Activated CD8-positive, alpha-beta memory T cell treated with anti-CD3 and anti-CD28 coated beads, Interleukin-2, amount 50 U/mL, for 24 hours (primary cell): ENCODE results near the gene LOXL1.

Experiments
- DNase-seq: peaks from one replicate; pipeline ENCODE4 v3.0.0-alpha.2; 2020; ENCODE audit errors: extremely low read depth

The LOXL1 gene

GRCh38 chr15:73978896-73979295 is 52.6 kb downstream of the LOXL1 start:
- no peak for DNase-seq

DNA sequence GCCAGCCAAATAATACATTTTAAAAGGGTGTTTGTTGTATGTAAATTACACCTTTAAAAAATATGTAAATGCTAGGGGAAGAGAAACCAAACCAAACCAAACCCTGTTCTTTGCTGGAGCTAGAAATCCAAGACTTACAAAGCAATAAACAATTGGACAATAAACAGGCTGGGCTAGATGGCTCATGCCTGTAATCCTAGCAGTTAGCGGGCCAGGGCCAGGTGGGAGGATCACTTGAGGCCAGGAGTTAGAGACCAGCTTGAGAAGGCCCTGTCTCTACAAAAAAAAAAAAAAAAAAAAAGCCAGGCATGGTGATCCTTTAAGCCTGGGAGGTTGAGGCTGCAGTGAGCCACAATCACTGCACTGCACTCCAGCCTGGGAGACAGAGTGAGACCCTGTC is 53.4 kb downstream of the LOXL1 start:
- DNase-seq: no peak

GRCh38 chr15:73981761-73982221 is 55.5 kb downstream of the LOXL1 start:
- no peak for DNase-seq

GRCh38 chr15:73982222-73982962 is 56.1 kb downstream of the LOXL1 start:
- DNase-seq: no peak

DNA sequence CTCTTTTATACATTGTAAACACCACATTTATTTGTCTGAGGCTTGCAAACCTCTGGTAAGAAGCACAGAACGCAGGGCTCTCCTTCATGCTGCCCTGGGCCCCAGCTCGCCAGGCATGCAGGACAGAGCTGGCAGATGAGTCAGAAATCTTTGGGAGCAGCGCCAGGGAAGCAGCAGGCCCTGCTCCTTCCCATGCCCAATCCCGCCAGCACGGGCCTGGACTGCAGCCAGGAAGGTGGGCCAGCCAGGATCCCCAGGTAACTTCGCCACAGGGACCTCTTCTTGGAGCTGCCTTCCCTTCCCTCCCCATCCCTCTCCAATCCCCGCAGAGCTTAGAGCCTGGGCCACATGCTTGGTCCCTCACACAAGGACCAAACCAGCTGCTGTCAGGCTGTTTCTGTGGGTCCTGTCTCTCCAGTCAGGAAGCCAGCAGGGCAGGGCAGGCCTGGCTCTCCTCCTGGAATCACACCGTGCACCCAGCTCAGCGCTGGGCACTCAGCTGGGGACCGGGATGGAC is 57.0 kb downstream of the LOXL1 start:
- no peak for DNase-seq

DNA sequence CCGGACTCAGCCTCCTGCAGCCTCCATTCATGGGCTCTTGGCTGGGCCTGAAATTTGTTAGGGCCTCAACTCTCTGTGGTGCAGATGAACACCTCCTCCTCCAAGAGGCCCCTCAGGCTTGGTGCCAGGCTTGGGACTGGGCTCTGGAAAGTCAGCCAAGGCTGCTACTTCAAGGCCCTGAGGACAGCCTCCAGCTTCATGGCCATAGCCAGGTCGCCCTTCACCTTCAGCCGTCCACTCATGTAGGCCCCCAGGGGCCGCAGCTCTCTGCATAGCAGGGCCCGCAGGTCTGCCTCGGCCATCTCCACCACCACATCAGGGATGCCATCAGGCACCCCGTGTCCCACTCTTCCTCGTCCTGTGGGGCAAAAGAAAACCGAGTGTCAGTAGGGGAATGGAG is 57.5 kb downstream of the LOXL1 start:
- no peak for DNase-seq

- no peak for DNase-seq
Measured at GRCh38 chr15:73984208-73984979, 58.1 kb downstream of the LOXL1 start.

- DNase-seq: no peak
Measured at GRCh38 chr15:73985101-73985873, 59.0 kb downstream of the LOXL1 start.

DNA sequence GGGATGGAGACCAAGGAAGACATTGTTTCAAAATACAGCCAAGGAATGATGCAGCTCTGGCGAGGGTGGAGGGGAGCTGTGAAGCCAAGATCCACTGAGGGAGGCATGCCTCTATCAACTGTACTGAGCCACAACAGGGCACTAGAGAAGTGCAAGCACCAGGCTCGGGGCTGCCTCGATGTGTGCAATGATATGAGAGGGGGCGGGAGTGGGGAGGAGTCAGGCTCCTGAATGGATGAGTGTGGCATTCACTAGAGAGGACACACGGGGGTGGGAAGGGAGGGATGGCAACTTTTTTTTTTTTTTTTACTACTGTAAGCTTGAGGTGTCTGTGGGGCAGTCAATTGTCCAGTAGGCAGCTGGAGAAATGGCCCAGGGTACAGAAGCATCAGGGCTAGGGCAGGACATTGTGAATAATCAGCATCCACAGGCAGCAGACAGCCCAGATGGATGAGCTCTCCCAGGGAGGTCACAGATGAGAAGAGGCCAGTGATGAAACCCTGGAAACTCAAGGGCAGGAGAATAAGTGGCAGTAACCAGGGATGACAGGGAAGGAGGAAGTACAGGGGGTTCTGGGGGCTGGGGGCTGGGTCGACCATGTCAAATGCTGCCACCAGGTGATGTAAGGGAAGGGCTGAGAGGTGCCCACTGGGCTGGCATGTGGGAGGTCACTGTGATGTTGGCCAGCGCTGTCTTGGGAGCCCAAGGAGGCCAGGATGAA is 60.0 kb downstream of the LOXL1 start:
- DNase-seq: no peak

- DNase-seq: no peak
Measured at GRCh38 chr15:73986776-73987056, 60.5 kb downstream of the LOXL1 start.

GRCh38 chr15:73987250-73987649 is 61.0 kb downstream of the LOXL1 start:
- no peak for DNase-seq

DNA sequence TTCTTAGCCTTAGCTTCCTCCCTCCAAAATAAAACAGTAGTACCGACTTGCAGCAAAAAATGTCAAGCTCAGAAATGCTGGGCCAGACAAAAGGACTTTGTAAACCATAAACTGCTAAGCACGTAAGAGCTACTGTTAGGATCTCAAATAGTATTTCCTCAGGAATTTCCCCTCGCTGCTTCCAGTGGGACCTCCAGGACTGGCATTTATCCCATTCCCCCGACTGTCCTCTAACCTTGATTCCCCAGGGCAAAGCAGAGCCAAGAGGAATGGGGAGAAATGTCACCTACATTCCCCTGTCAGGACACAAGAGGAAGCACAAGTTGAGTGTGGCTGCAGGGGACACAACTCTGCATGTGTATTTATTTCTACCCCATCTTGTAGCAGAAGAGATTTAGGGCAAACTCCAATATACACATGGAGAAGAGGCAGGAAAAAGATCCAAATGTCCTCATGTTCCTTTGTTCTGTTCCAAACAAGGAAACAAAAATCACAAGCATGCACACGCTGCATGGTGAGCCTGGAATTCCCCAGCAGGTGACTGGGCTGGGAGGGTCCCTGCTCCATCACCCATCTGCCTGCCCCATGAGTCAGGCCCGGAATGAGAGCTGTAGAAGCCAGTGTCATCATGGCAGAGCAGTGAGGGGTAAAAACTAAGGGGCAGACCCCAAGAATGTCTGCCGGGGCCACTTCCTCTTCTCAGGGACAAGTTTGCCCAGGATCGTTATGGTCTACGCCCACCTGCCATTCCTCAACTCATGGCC is 61.6 kb downstream of the LOXL1 start:
- no peak for DNase-seq

DNA sequence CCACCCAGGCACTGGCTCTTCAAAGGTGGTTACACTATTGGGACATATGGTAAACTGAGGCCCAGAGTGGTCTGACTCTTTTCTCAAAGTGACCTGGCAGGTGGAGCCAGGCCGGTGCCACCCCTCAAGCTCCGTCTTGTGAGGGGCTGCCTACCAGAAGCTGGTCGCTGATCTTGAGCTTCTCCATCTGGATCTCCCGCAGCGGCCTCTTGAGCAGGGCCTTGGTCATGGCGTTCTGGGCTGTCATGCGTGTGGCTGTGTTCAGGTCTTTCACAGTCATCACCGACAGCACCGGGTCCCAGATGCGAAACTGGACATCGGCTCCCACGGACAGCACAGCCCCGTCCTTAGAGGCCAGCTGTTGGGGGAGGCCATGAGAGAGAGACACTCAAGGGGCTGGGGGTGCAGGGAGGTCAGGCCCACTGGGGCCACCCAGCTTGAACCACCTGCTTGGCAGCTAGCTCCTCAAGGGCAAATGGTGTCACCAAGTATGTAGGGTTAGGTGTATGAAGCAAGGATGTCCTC is 62.2 kb downstream of the LOXL1 start:
- DNase-seq: no peak

GRCh38 chr15:73989001-73989798 is 62.9 kb downstream of the LOXL1 start:
- no peak for DNase-seq

- no peak for DNase-seq
Measured at GRCh38 chr15:73990250-73991005, 64.2 kb downstream of the LOXL1 start.

- DNase-seq: no peak
Measured at GRCh38 chr15:73991260-73991659, 65.0 kb downstream of the LOXL1 start.

- peak; percentile 84 for DNase-seq
Measured at GRCh38 chr15:73991726-73992593, 65.7 kb downstream of the LOXL1 start, which contains the start of gene STOML1. STOML1 (minus strand) TSS chr15:73992295; CDS start chr15:73992223, 72 bp downstream.

DNA sequence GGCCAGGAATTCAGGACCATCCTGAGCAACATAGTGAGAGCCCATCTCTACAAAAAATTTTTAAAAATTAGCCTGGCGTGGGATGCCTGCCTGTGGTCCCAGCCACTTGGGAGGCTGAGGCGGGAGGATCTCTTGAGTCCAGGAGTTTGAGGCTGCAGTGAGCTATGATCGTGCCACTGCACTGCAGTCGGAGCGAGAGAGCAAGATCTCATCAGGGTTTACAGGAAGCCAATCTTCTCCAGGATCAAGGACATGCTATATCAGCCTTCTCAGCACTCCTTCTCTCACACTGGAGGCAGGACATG is 66.3 kb downstream of the LOXL1 start:
- DNase-seq: no peak
